ENCODE measurements around the gene PLSCR2. TPM values are rescaled to one million over a fixed set of nuclear protein-coding genes. Genes with fewer than 3 reads are reported as not detected.

PLSCR2 gene
- total RNA-seq, 3 donors from 2014 or later (not counting 1 experiment from before 2014, with no cell fraction given) = 0.38 TPM; not detected in 2

GRCh38 chr3:146395164-146395563 is 74.2 kb downstream of the PLSCR2 start:
- Histone ChIP-seq H3K4me1 (ENCODE audit: control insufficient read depth, insufficient read depth, low read length) (no peaks in the 10 kb centered on the region), H3K4me3 (ENCODE audit: low read length) (no peak overlapping the region), H3K27ac (ENCODE audit: low read length) (no peak overlapping the region), H3K27me3 (ENCODE audit: control insufficient read depth, insufficient read depth, low read length) (no peaks in the 10 kb centered on the region), H3K36me3 (ENCODE audit: control insufficient read depth, insufficient read depth, low read length) (no peaks in the 10 kb centered on the region), H3K9me3 (ENCODE audit: control insufficient read depth, insufficient read depth, low read length) (no peaks in the 10 kb centered on the region)
- H3K9me3 Mint-ChIP-seq = peaks cover 0 to 3% of the 10 kb centered on the region in 2 donors
- WGBS (ENCODE audit: insufficient coverage) = no CpG with 5 or more reads among the region's 2 CpGs
- H3K4me3 Mint-ChIP-seq = no peak overlapping the region
- H3K27me3 Mint-ChIP-seq (ENCODE audit: low read depth in 2 of 2) = no peaks in the 10 kb centered on the region
- DNase-seq = no peak
- no peaks in the 10 kb centered on the region for H3K36me3 Mint-ChIP-seq
- H3K27ac Mint-ChIP-seq = no peak overlapping the region
- TF ChIP-seq CTCF (IDR thresholded peaks at IDR 0.05) = no peak
- ATAC-seq = no peak
- intact Hi-C loops (cut with micrococcal nuclease) = no loop called here
- H3K4me1 Mint-ChIP-seq = peaks cover 0 to 9% of the 10 kb centered on the region in 2 donors

- no peaks in the 10 kb centered on the region for H3K36me3 ChIP-seq (ENCODE audit: control insufficient read depth, insufficient read depth, low read length)
- no peaks in the 10 kb centered on the region for H3K4me1 ChIP-seq (ENCODE audit: control insufficient read depth, insufficient read depth, low read length)
- H3K9me3 Mint-ChIP-seq = no peaks in the 10 kb centered on the region
- no peak for TF ChIP-seq CTCF (IDR thresholded peaks at IDR 0.05)
- H3K4me3 ChIP-seq (ENCODE audit: low read length) = no peak overlapping the region
- H3K36me3 Mint-ChIP-seq = no peaks in the 10 kb centered on the region
- no peak for DNase-seq
- no peak overlapping the region for H3K27ac ChIP-seq (ENCODE audit: low read length)
- ATAC-seq = no peak
- H3K9me3 ChIP-seq (ENCODE audit: control insufficient read depth, insufficient read depth, low read length) = no peaks in the 10 kb centered on the region
- H3K27me3 ChIP-seq (ENCODE audit: control insufficient read depth, insufficient read depth, low read length) = no peaks in the 10 kb centered on the region
- no peaks in the 10 kb centered on the region for H3K4me1 Mint-ChIP-seq
- H3K4me3 Mint-ChIP-seq = no peak overlapping the region
- intact Hi-C loops (cut with micrococcal nuclease) = no loop called here
- H3K27me3 Mint-ChIP-seq (ENCODE audit: low read depth in 2 of 2) = no peaks in the 10 kb centered on the region
- no peak overlapping the region for H3K27ac Mint-ChIP-seq
Measured at GRCh38 chr3:146390957-146391356, 78.4 kb downstream of the PLSCR2 start.

GRCh38 chr3:146390006-146390772 is 79.2 kb downstream of the PLSCR2 start:
- H3K4me3 ChIP-seq (ENCODE audit: low read length) = no peak overlapping the region
- H3K36me3 ChIP-seq (ENCODE audit: control insufficient read depth, insufficient read depth, low read length) = no peaks in the 10 kb centered on the region
- no peaks in the 10 kb centered on the region for H3K4me1 ChIP-seq (ENCODE audit: control insufficient read depth, insufficient read depth, low read length)
- WGBS (ENCODE audit: insufficient coverage) = 29% methylated on average over 1 of the region's 2 CpGs
- no peaks in the 10 kb centered on the region for H3K27me3 ChIP-seq (ENCODE audit: control insufficient read depth, insufficient read depth, low read length)
- no peaks in the 10 kb centered on the region for H3K9me3 ChIP-seq (ENCODE audit: control insufficient read depth, insufficient read depth, low read length)
- no peaks in the 10 kb centered on the region for H3K9me3 Mint-ChIP-seq
- H3K4me1 Mint-ChIP-seq = no peaks in the 10 kb centered on the region
- intact Hi-C loops (cut with micrococcal nuclease) = no loop called here
- no peak for TF ChIP-seq CTCF (IDR thresholded peaks at IDR 0.05)
- H3K27ac ChIP-seq (ENCODE audit: low read length) = no peak overlapping the region
- ATAC-seq (no peak), DNase-seq (no peak)
- no peak overlapping the region for H3K4me3 Mint-ChIP-seq
- no peak overlapping the region for H3K27ac Mint-ChIP-seq
- no peaks in the 10 kb centered on the region for H3K36me3 Mint-ChIP-seq
- H3K27me3 Mint-ChIP-seq (ENCODE audit: low read depth in 2 of 2) = no peaks in the 10 kb centered on the region

GRCh38 chr3:146387566-146387965 is 81.8 kb downstream of the PLSCR2 start:
- H3K4me3 ChIP-seq (ENCODE audit: low read length) = no peak overlapping the region
- no peaks in the 10 kb centered on the region for H3K27me3 ChIP-seq (ENCODE audit: control insufficient read depth, insufficient read depth, low read length)
- H3K36me3 ChIP-seq (ENCODE audit: control insufficient read depth, insufficient read depth, low read length) = no peaks in the 10 kb centered on the region
- H3K36me3 Mint-ChIP-seq = no peaks in the 10 kb centered on the region
- intact Hi-C loops (cut with micrococcal nuclease) = no loop called here
- no peaks in the 10 kb centered on the region for H3K9me3 ChIP-seq (ENCODE audit: control insufficient read depth, insufficient read depth, low read length)
- H3K27me3 Mint-ChIP-seq (ENCODE audit: low read depth in 2 of 2) = no peaks in the 10 kb centered on the region
- no peak overlapping the region for H3K4me3 Mint-ChIP-seq
- H3K4me1 ChIP-seq (ENCODE audit: control insufficient read depth, insufficient read depth, low read length) = no peaks in the 10 kb centered on the region
- H3K27ac Mint-ChIP-seq = no peak overlapping the region
- no peak for DNase-seq
- no peaks in the 10 kb centered on the region for H3K9me3 Mint-ChIP-seq
- WGBS (ENCODE audit: insufficient coverage) = 82% methylated on average over 2 of the region's 2 CpGs
- no peak for ATAC-seq
- H3K4me1 Mint-ChIP-seq = no peaks in the 10 kb centered on the region
- no peak for TF ChIP-seq CTCF (IDR thresholded peaks at IDR 0.05)
- no peak overlapping the region for H3K27ac ChIP-seq (ENCODE audit: low read length)
